Ishikawa (cell line): Measurements from ENCODE around the gene RHOBTB3.

Experiments
- EP300 ChIP-seq: IDR thresholded peaks from 2 replicates; pipeline ENCODE4 v1.6.1; 2012; ENCODE audit warnings: borderline replicate concordance
- REST ChIP-seq: IDR thresholded peaks from 2 replicates; pipeline ENCODE4 v1.6.1; 2012; ENCODE audit warnings: low read depth, mild to moderate bottlenecking
- YY1 ChIP-seq: IDR thresholded peaks from 2 replicates; pipeline ENCODE4 v1.6.1; 2012; ENCODE audit warnings: low read depth

- TF ChIP-seq REST (no peak), EP300 (no peak), YY1 (no peak)
Observed at GRCh38 chr5:95735406-95735805, 4.3 kb downstream of the RHOBTB3 start.
